GM13977 (cell line): ENCODE measurements around the gene RXRA.

Source experiments
- DNase-seq: peaks from one replicate; pipeline ENCODE4 v3.0.0; 2012; ENCODE audit warnings: low spot score
- CTCF ChIP-seq: IDR thresholded peaks from 2 replicates; pipeline ENCODE4 v1.5.1; 2012; ENCODE audit warnings: mild to moderate bottlenecking, control low read depth; ENCODE audit not compliant: insufficient read depth; ENCODE audit errors: extremely low read depth, missing control alignments
- in situ Hi-C: fragments of 300-500 bp; cut with MboI; formaldehyde crosslinking; loops from one replicate; pipeline ENCODE4 v1.12.0; 2022; ENCODE audit warnings: low sequenced_read_pairs, low pct_unique_long_range_greater_than_20kb, mixed read lengths, inconsistent platforms; ENCODE audit not compliant: unreplicated experiment

Gene RXRA

GRCh38 chr9:134326724-134327601 is 708 bp downstream of the RXRA start:
- peak; percentile 73 for DNase-seq
- in situ Hi-C loops, result no loop called here
- no peak for TF ChIP-seq CTCF

- no peak for TF ChIP-seq CTCF
- in situ Hi-C loops, result no loop called here
These were observed 1.5 kb downstream of the RXRA start for GRCh38 chr9:134327671-134328231.

GRCh38 chr9:134328341-134328840 is 2.1 kb downstream of the RXRA start:
- in situ Hi-C loops, result no loop called here
- DNase-seq, result no peak

More at GRCh38 chr9:134327671-134328231, 1.5 kb downstream of the RXRA start:
- no peak for DNase-seq

GRCh38 chr9:134328841-134329575 is 2.8 kb downstream of the RXRA start:
- no peak for TF ChIP-seq CTCF
- DNase-seq, result no peak
- in situ Hi-C loops, result no loop called here

More at GRCh38 chr9:134328341-134328840, 2.1 kb downstream of the RXRA start:
- no peak for TF ChIP-seq CTCF

- DNase-seq, result no peak
- in situ Hi-C loops, result no loop called here
- no peak for TF ChIP-seq CTCF
These were observed 3.3 kb downstream of the RXRA start for GRCh38 chr9:134329576-134329855.

GRCh38 chr9:134329886-134330285 is 3.6 kb downstream of the RXRA start:
- TF ChIP-seq CTCF, result no peak
- in situ Hi-C loops, result no loop called here
- no peak for DNase-seq
